Body of pancreas (tissue), 4 donors: ENCODE results near the gene TPK1.

Experiments used
- POLR2A ChIP-seq, 3 donors: fragments of 450-650 bp; IDR thresholded peaks; one replicate each; pipeline ENCODE4 v1.6.1; 2016; ENCODE audit warnings: antibody characterized with exemption in 3 of 3, mild to moderate bottlenecking in 2 of 3
- TF ChIP-seq, protein P1 (sequence below), 7 experiments: fragments of 450-650 bp in 4 of 7; fragments of 200-600 bp in 3 of 7; sonication (generic) in 3 of 7; IDR thresholded peaks; one replicate each; pipeline ENCODE4 v1.5.1; 2016 to 2019; ENCODE audit warnings: antibody characterized with exemption in 7 of 7

DNA sequence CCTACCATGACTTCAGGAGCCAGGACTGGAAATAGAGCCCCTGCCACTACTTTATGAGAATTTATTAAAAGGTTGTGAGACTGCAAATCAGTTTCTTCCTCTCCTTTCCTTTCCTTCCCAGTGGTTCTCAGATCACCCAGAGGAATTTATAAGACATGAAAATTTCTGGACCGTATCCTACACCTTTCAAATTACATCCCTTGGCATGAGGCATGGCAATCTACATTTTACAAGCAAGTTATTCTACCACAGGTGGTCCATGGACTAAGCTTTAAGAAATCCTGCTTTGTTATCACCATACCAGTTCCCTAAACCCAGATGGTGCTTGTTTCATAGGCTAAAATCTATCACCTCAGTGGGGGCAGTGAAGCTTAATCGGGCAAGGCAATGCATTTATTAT is 66.5 kb downstream of the TPK1 start:
- TF ChIP-seq, protein P1, sequence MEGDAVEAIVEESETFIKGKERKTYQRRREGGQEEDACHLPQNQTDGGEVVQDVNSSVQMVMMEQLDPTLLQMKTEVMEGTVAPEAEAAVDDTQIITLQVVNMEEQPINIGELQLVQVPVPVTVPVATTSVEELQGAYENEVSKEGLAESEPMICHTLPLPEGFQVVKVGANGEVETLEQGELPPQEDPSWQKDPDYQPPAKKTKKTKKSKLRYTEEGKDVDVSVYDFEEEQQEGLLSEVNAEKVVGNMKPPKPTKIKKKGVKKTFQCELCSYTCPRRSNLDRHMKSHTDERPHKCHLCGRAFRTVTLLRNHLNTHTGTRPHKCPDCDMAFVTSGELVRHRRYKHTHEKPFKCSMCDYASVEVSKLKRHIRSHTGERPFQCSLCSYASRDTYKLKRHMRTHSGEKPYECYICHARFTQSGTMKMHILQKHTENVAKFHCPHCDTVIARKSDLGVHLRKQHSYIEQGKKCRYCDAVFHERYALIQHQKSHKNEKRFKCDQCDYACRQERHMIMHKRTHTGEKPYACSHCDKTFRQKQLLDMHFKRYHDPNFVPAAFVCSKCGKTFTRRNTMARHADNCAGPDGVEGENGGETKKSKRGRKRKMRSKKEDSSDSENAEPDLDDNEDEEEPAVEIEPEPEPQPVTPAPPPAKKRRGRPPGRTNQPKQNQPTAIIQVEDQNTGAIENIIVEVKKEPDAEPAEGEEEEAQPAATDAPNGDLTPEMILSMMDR (IDR thresholded peaks at IDR 0.05): no peak
- no peak for TF ChIP-seq POLR2A (IDR thresholded peaks at IDR 0.05)
